NCI-H510A treated with DMSO at 0.1 percent for 48 hours (cell line): ENCODE data around the gene MAP3K6.
A peak's percentile ranks its signal among the peaks of the same experiment; 100 is the strongest.

ENCODE experiments used
- DNase-seq: peaks from one replicate; lab custom pipeline; 2025; lab: John Stamatoyannopoulos, UW

The MAP3K6 gene

GRCh38 chr1:27355683-27356082 is 11.1 kb downstream of the MAP3K6 start:
- no peak for DNase-seq

- DNase-seq, result no peak
Measured at GRCh38 chr1:27353629-27354028, 13.1 kb downstream of the MAP3K6 start.

DNA sequence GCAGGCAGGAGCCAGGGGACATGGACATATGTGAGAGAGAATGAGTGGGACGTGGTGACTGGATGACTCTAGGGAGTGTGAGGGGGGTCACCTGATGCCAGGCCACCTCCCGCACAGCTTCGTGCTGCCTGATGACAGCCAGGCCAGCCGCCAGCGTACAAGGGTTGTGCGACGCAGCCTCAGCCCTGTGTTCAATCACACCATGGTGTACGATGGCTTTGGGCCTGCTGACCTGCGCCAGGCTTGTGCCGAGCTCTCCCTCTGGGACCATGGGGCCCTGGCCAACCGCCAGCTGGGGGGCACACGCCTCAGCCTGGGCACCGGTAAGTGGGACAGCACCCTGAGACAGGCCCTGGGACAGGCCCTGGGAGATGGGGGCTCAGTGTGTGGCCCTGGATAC is 13.6 kb downstream of the MAP3K6 start:
- DNase-seq, result no peak

DNA sequence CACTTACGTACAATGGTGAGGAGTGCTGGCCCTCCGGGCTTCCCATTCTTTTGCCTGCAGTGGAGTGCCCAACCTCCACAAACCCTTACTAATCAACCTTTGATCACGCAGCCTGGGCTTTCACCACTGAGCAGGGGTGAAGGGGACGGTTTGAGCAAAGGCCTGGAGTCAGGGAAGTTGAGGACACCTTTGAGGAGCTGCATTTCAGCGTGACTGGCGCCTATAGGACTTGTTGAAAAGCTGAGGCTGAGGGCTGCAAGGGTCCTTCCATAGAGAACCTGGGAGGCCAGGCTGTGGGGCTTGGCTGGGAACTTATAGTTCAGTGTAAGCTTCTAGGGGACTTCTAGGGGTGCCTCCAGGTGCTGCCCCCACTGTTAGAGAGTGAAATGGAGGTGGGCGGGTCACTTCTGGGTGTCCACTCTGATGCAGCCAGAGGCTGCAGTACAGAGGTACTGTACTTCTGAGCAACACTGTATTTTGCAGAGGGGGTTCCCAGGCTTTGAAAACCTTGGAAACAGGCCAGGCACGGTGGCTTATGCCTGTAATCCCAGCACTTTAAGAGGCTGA is 15.1 kb downstream of the MAP3K6 start:
- DNase-seq, result no peak

GRCh38 chr1:27350663-27351540 is 15.9 kb downstream of the MAP3K6 start:
- no peak for DNase-seq

GRCh38 chr1:27349784-27350662 is 16.7 kb downstream of the MAP3K6 start:
- DNase-seq, result peak; percentile 57

DNA sequence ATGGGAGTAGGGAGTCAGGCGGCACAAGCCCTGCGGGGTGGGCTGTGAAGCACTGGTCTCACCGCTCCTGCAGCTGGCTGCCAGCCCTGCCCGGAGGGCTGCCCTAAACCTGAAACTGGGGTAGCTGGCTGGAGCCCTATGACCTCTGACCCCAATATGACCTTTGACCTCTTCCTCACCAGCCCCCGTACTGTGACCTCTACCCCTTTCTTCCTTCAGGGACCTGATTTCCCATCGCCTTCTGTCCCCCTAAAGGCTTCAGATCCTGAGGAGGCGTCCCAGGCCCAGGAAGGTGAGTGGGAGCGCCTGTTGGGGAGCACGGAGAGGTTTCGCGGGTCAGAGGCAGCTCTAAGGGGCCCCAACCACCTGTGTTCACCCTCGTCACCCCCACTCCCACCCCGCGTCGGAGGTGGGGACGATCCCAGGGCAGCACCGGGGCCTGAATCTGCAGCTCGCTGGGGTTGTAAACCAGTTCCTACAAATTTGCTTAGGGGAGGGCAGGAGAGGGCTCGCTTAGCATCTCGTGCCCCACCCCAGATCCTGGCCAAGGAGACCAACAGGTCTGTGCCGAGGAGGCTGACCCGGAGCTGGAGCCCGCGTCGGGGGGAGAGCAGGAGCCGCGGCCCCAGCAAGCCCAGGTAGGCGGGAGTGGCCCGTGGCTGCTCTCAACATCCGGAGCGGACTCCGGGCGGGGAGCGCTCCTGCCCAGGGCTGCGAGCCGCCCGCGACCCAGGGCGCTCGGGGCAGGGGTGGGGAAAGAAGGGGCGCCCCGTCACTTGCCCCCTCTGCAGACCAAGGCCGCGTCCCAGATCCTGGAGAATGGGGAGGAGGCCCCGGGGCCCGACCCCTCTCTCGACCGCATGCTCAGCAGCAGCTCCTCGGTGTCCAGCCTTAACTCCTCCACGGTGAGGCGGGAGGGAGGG is 17.6 kb downstream of the MAP3K6 start:
- peak; percentile 74 for DNase-seq

DNA sequence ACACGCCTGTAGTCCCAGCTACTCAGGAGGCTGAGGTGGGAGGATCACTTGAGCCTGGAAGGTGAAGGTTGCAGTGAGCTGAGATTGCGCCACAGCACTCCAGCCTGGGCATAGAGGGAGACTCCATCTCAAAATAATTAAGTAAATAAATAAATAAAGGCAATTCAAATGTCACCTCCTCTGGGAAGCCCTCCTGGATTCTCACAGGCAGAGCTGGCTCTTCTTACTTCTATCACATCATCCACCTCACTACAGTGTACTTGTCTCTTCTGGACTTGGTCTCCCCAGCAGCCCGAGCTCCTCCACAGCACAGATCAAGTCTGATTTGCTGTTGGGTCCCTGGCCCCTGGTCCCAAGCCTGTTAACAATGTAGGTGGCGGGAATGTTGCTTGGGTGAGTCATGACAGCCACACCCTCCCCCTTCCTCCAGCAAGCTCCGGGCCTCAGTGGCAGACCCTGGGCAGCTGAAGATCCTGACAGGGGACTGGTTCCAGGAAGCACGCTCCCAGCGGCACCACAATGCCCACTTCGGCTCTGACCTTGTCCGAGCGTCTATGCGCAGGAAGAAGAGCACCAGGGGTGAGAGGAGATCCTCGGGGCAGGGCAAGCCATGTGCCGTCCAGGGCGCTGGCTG is 19.7 kb downstream of the MAP3K6 start:
- no peak for DNase-seq

DNA sequence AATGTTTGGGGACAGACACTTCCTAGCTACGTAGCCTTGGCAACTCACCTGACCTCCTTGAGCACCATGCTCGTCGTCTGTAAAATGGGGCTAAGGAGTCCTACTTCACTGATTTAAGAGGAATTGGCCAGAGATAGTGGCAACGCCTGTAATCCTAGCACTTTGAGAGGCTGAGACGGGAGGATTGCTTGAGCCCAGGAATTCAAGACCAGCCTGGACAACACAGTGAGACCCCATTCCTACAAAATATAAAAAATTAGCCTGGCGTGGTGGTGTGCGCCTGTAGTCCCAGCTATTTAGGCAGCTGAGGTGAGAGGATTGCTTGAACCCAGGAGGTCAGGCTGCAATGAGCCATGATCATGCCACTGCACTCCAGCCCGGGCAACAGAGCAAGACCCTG is 20.4 kb downstream of the MAP3K6 start:
- no peak for DNase-seq

- DNase-seq, result no peak
Measured at GRCh38 chr1:27345272-27345671, 21.5 kb downstream of the MAP3K6 start.

GRCh38 chr1:27343639-27344025 is 23.1 kb downstream of the MAP3K6 start:
- DNase-seq, result no peak

DNA sequence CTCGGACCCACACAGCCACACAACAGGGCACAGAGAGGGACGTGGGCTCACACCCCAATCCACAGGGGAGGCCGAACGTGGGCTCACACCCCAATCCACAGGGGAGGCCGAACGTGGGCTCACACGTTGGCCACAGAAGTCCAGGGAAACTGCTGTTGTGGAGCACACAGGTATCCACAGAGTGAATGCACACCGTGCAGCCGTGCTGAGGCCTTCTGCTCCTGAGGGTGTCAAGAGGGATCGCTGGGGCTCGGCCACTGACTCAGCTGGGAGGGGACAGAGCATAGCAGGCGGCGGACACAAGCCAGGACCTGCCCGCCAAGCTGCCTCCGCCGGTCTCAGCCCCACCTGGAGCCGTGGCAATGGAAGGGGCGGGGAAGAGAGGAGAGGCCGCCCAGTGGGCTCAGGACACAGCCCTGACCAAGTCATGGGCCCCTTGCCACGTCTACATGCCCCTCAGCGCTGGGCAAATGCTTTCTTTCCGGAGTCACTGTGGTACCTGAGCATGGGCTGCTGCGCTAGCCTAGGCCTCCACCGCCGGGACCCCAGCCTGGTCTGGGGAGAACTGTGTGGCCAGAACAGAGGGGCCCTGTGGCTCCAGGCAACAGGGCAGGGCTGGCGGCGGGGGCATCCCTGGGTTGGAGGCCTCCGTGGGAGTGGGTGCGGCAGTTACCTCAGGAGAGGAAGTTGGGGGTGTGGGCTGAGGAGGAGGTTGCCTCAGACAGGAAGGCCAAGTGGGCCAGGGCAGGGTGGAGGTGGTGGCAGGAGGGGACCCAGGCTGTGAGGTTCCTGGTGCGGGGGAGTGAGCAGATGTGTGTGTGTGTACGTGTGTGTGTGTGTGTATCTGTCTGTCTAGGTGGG is 23.8 kb downstream of the MAP3K6 start:
- DNase-seq, result peak; percentile 77

- no peak for DNase-seq
Measured at GRCh38 chr1:27342391-27342777, 24.4 kb downstream of the MAP3K6 start.

- peak; percentile 61 for DNase-seq
Measured at GRCh38 chr1:27341525-27342252, 25.1 kb downstream of the MAP3K6 start, which contains the start of gene SYTL1. Gene SYTL1, plus strand, starts transcription at chr1:27342022. Its CDS starts 3,313 bp downstream, at chr1:27345335.

DNA sequence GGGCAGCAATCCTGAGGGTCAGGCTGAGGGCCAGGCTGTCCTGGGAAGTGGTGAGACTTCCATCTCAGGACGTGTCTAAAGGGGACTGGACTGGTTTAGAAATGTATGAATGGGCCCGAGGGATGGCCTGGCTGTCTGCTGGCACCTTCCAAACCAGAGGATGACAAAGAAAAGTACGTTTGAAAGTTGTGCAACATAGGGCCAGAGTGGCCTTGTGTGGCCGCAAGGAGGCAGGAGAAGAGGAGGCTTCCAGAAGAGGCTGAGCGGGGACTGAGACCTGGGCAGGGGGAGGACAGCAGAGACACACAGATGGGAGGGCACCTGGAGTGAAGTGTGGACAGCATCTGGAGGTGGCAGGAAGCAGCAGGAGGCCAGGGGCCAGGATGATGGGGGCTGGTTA is 27.5 kb downstream of the MAP3K6 start:
- DNase-seq, result no peak

DNA sequence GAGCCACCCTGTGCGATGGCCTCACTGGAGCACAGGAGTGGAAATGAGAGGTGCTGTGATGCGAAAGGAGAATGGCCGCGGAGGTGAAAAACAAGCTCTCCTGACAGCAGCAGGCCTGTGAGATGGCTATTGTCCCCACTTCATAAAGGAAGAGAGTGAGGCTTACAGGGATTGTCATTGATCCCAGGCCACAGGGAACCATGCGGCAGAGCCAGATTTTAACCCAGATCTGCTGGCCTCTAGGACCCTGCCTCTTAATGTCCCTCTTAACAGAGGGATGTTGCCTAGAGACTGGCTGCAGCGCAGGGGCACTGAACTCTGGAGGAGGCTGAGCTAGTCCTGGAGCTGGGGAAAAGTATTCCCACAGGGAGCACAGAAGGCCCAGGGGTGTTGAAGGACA is 28.0 kb downstream of the MAP3K6 start:
- no peak for DNase-seq

- no peak for DNase-seq
Measured at GRCh38 chr1:27336756-27337155, 30.0 kb downstream of the MAP3K6 start.

GRCh38 chr1:27335506-27336422 is 31.0 kb downstream of the MAP3K6 start:
- DNase-seq, result no peak
